OCI-LY7 (cell line): ENCODE results near the gene SMC5. TPM values are rescaled to one million over a fixed set of nuclear protein-coding genes. Genes with fewer than 3 reads are reported as not detected.

Source experiments
- BruUV-seq: library from RNA; stranded (reverse); fragments of 400-500 nt; replicated peaks from 2 replicates; lab custom pipeline; 2021; lab: Mats Ljungman, UMichigan
- CTCF ChIA-PET: fragments of 300-600 bp; sonication (Branson Sonifier 250); formaldehyde crosslinking; loops from one replicate; lab custom pipeline; 2022; ENCODE audit warnings: antibody characterized with exemption; ENCODE audit not compliant: unreplicated experiment; lab: Charles Lee
- POLR2A ChIA-PET: fragments of 300-600 bp; sonication (Branson Sonifier 250); formaldehyde crosslinking; loops from one replicate; lab custom pipeline; 2022; ENCODE audit warnings: antibody characterized with exemption; lab: Charles Lee
- DNase-seq: peaks from one replicate; pipeline ENCODE4 v3.0.0-alpha.2; 2015; ENCODE audit warnings: low spot score
- H2AFZ ChIP-seq: fragments of 200-600 bp; sonication (generic), shearing (Covaris generic); 2 replicates; pipeline ENCODE4 v1.6.1; 2014; ENCODE audit warnings: mild to moderate bottlenecking, antibody characterized with exemption, low read length, moderate library complexity
- H3K27ac ChIP-seq: fragments of 200-600 bp; sonication (generic); 2 replicates; pipeline ENCODE4 v1.5.1; 2014; ENCODE audit warnings: mixed run types, low read depth, mild to moderate bottlenecking, moderate library complexity, low read length, inconsistent platforms; ENCODE audit not compliant: poor library complexity, severe bottlenecking
- H3K36me3 ChIP-seq: fragments of 200-600 bp; sonication (generic); 2 replicates; pipeline ENCODE4 v1.6.1; 2014; ENCODE audit warnings: mild to moderate bottlenecking, antibody characterized with exemption, low read length, moderate library complexity, mixed read lengths; ENCODE audit not compliant: insufficient read depth
- H3K4me1 ChIP-seq: fragments of 200-600 bp; sonication (generic); 2 replicates; pipeline ENCODE4 v1.5.1; 2014; ENCODE audit warnings: mild to moderate bottlenecking, low read length; ENCODE audit not compliant: insufficient read depth, poor library complexity, severe bottlenecking
- H3K4me2 ChIP-seq: fragments of 200-600 bp; sonication (generic); 2 replicates; pipeline ENCODE4 v1.6.1; 2014; ENCODE audit warnings: mild to moderate bottlenecking, low read length
- H3K4me3 ChIP-seq: fragments of 200-600 bp; sonication (generic); 2 replicates; pipeline ENCODE4 v1.5.1; 2014; ENCODE audit warnings: mild to moderate bottlenecking, low read depth, low read length; ENCODE audit not compliant: poor library complexity, severe bottlenecking
- H3K79me2 ChIP-seq: fragments of 200-600 bp; sonication (generic); 2 replicates; pipeline ENCODE4 v1.6.1; 2016; ENCODE audit warnings: low read depth, mild to moderate bottlenecking, low read length, moderate library complexity, mixed read lengths; ENCODE audit not compliant: insufficient read depth
- H3K9me2 ChIP-seq: fragments of 200-600 bp; sonication (generic); 2 replicates; pipeline ENCODE4 v1.6.1; 2016; ENCODE audit warnings: mild to moderate bottlenecking, low read length, mixed read lengths; ENCODE audit not compliant: insufficient read depth
- H3K9me3 ChIP-seq: fragments of 200-600 bp; sonication (generic); 2 replicates; pipeline ENCODE4 v1.6.1; 2014; ENCODE audit warnings: mild to moderate bottlenecking, mixed run types, low read length, mixed read lengths
- H4K20me1 ChIP-seq: fragments of 200-600 bp; sonication (generic); 2 replicates; pipeline ENCODE4 v1.6.1; 2014; ENCODE audit warnings: mild to moderate bottlenecking, antibody characterized with exemption, low read length, moderate library complexity, mixed read lengths; ENCODE audit not compliant: insufficient read depth
- CTCF ChIP-seq: fragments of 200-600 bp; sonication (generic); conservative IDR thresholded peaks from 2 replicates; pipeline ENCODE4 v1.5.1; 2014; ENCODE audit warnings: mild to moderate bottlenecking, antibody characterized with exemption, low read length, moderate library complexity, mixed read lengths
- EZH2phosphoT487 ChIP-seq: fragments of 200-600 bp; sonication (generic); IDR thresholded peaks from 2 replicates; pipeline ENCODE4 v1.6.1; 2018; ENCODE audit warnings: low read depth, borderline replicate concordance, mild to moderate bottlenecking, mixed run types, antibody characterized with exemption, low read length, moderate library complexity, mixed read lengths
- intact Hi-C: fragments of 100-400 bp; cut with micrococcal nuclease; formaldehyde crosslinking; loops from one replicate; pipeline ENCODE4 v1.10.0; 2022; ENCODE audit not compliant: unreplicated experiment
- total RNA-seq, 2 experiments: library from RNA; depleted of rRNA in 1 of 2; stranded (reverse); fragments of >200 nt in 1 of 2; shearing (Covaris generic) in 1 of 2; gene quantifications; 2 replicates each; pipeline ENCODE4 v1.2.3, GENCODE V29; 2014 to 2022

The SMC5 gene
- total RNA-seq, 2 experiments from 2014 or later = 38.9 to 42.0 TPM

- Histone ChIP-seq H4K20me1 (no peaks in the 10 kb centered on the region), H3K9me3 (no peaks in the 10 kb centered on the region), H3K4me3 (no peak overlapping the region), H2AFZ (no peak overlapping the region), H3K4me2 (no peak overlapping the region), H3K36me3 (no peaks in the 10 kb centered on the region), H3K4me1 (no peaks in the 10 kb centered on the region), H3K9me2 (no peaks in the 10 kb centered on the region), H3K27ac (no peak overlapping the region), H3K79me2 (no peaks in the 10 kb centered on the region)
- BruUV-seq = no TSS peak
- no peak for DNase-seq
- CTCF ChIA-PET = no interaction called here
- POLR2A ChIA-PET = no interaction called here
- TF ChIP-seq EZH2phosphoT487 (no peak), CTCF (no peak)
- intact Hi-C loops = loop anchor here (10.0 kb wide), 2 partner anchors 175 to 355 kb away; no protein-coding TSS in a partner anchor
Observed at GRCh38 chr9:70250221-70250620, 8.6 kb upstream of the SMC5 start.

- Histone ChIP-seq H3K9me2 (no peaks in the 10 kb centered on the region), H3K36me3 (peaks cover 6% of the 10 kb centered on the region), H3K79me2 (peaks cover 16% of the 10 kb centered on the region), H2AFZ (no peak overlapping the region), H4K20me1 (no peaks in the 10 kb centered on the region), H3K9me3 (no peaks in the 10 kb centered on the region), H3K4me3 (no peak overlapping the region), H3K4me2 (no peak overlapping the region), H3K27ac (no peak overlapping the region), H3K4me1 (peaks cover 22% of the 10 kb centered on the region)
- no peak for DNase-seq
- BruUV-seq = no TSS peak
- no peak for TF ChIP-seq CTCF
- TF ChIP-seq EZH2phosphoT487 = no peak
- ChIA-PET POLR2A (no interaction called here), CTCF (no interaction called here)
- intact Hi-C loops = loop anchor here (10.0 kb wide), 2 partner anchors 169 to 349 kb away; no protein-coding TSS in a partner anchor
Observed at GRCh38 chr9:70255486-70255885, 3.3 kb upstream of the SMC5 start.

- H2AFZ ChIP-seq = no peak overlapping the region
- no peak overlapping the region for H3K27ac ChIP-seq
- peaks cover 22% of the 10 kb centered on the region for H3K79me2 ChIP-seq
- H3K4me1 ChIP-seq = peaks cover 28% of the 10 kb centered on the region
- peaks cover 13% of the 10 kb centered on the region for H3K36me3 ChIP-seq
- ChIA-PET CTCF (no interaction called here), POLR2A (interaction anchor here (0.6 to 2.2 kb wide), 3 partner anchors 15 to 89 kb away, joined by 3 to 6 read pairs (median 4); no protein-coding TSS in a partner anchor)
- H3K9me3 ChIP-seq = no peaks in the 10 kb centered on the region
- DNase-seq = no peak
- H3K4me3 ChIP-seq = no peak overlapping the region
- no peaks in the 10 kb centered on the region for H3K9me2 ChIP-seq
- intact Hi-C loops = loop anchor here (10.0 kb wide), 2 partner anchors 169 to 349 kb away; no protein-coding TSS in a partner anchor
- H4K20me1 ChIP-seq = peaks cover 6% of the 10 kb centered on the region
- no TSS peak for BruUV-seq
- TF ChIP-seq CTCF (no peak), EZH2phosphoT487 (no peak)
- no peak overlapping the region for H3K4me2 ChIP-seq
Observed at GRCh38 chr9:70256123-70256551, 2.6 kb upstream of the SMC5 start.
